ENCODE results near the gene OR10AD1.
A peak's percentile ranks its signal among the peaks of the same experiment; 100 is the strongest.
"Not testable (repeated sequence)": the region's sequence is repeated elsewhere in the genome, so short reads cannot be mapped to it uniquely, and the experiment has no call there.

Gene OR10AD1

GRCh38 chr12:48203192-48203591, at the start of gene OR10AD1:
OR10AD1 (minus strand) TSS chr12:48203292; CDS start chr12:48203292, 0 bp downstream.
- no peak for DNase-seq (ENCODE audit: low read depth)

- no peak for DNase-seq (ENCODE audit: low read depth)
Measured at GRCh38 chr12:48247181-48247966, 44.3 kb upstream of the OR10AD1 start.

- no peak for DNase-seq (ENCODE audit: low read depth)
Measured at GRCh38 chr12:48237162-48237561, 34.1 kb upstream of the OR10AD1 start.

- DNase-seq (ENCODE audit: low read depth) = no peak
Measured at GRCh38 chr12:48235796-48236333, 32.8 kb upstream of the OR10AD1 start.

- DNase-seq (ENCODE audit: low read depth) = not testable (repeated sequence)
Measured at GRCh38 chr12:48231169-48231958, 28.3 kb upstream of the OR10AD1 start.

GRCh38 chr12:48224533-48224932, 21.4 kb upstream of the OR10AD1 start:
- not testable (repeated sequence) for DNase-seq (ENCODE audit: low read depth)

GRCh38 chr12:48221645-48222044, 18.6 kb upstream of the OR10AD1 start:
- DNase-seq (ENCODE audit: low read depth) = no peak

GRCh38 chr12:48220701-48221100, 17.6 kb upstream of the OR10AD1 start:
- no peak for DNase-seq (ENCODE audit: low read depth)

GRCh38 chr12:48219631-48220030, 16.5 kb upstream of the OR10AD1 start:
- DNase-seq (ENCODE audit: low read depth) = no peak

- DNase-seq (ENCODE audit: low read depth) = no peak
Measured at GRCh38 chr12:48216785-48217184, 13.7 kb upstream of the OR10AD1 start.

GRCh38 chr12:48209495-48209894, 6.4 kb upstream of the OR10AD1 start:
- not testable (repeated sequence) for DNase-seq (ENCODE audit: low read depth)

- no peak for DNase-seq (ENCODE audit: low read depth)
Measured at GRCh38 chr12:48202766-48203165, 326 bp downstream of the OR10AD1 start.

GRCh38 chr12:48201516-48201915, 1.6 kb downstream of the OR10AD1 start:
- no peak for DNase-seq (ENCODE audit: low read depth)

- no peak for DNase-seq (ENCODE audit: low read depth)
Measured at GRCh38 chr12:48201091-48201490, 2.0 kb downstream of the OR10AD1 start.

GRCh38 chr12:48199774-48200221, 3.3 kb downstream of the OR10AD1 start:
- no peak for DNase-seq (ENCODE audit: low read depth)

GRCh38 chr12:48198985-48199384, 4.1 kb downstream of the OR10AD1 start:
- DNase-seq (ENCODE audit: low read depth) = no peak

- no peak for DNase-seq (ENCODE audit: low read depth)
Measured at GRCh38 chr12:48198672-48198971, 4.5 kb downstream of the OR10AD1 start.

GRCh38 chr12:48197971-48198671, 5.0 kb downstream of the OR10AD1 start:
- peak; percentile 79 for DNase-seq (ENCODE audit: low read depth)

- no peak for DNase-seq (ENCODE audit: low read depth)
Measured at GRCh38 chr12:48197549-48197970, 5.5 kb downstream of the OR10AD1 start.

- no peak for DNase-seq (ENCODE audit: low read depth)
Measured at GRCh38 chr12:48194799-48195201, 8.3 kb downstream of the OR10AD1 start.

- DNase-seq (ENCODE audit: low read depth) = no peak
Measured at GRCh38 chr12:48193623-48194022, 9.5 kb downstream of the OR10AD1 start.

- DNase-seq (ENCODE audit: low read depth) = no peak
Measured at GRCh38 chr12:48192861-48193260, 10.2 kb downstream of the OR10AD1 start.
